Thyroid gland (tissue), 4 donors: ENCODE data around the gene DLGAP4.

Experiments
- POLR2A ChIP-seq, 2 donors: fragments of 450-650 bp; IDR thresholded peaks; one replicate each; pipeline ENCODE4 v1.6.1; 2017; ENCODE audit warnings: antibody characterized with exemption in 2 of 2, mild to moderate bottlenecking in 2 of 2, moderate library complexity in 1 of 2
- TF ChIP-seq, protein P1 (sequence below), 6 experiments: fragments of 200-600 bp in 3 of 6; fragments of 450-650 bp in 3 of 6; sonication (generic) in 3 of 6; IDR thresholded peaks; one replicate each; pipeline ENCODE4 v1.5.1; 2016 to 2019; ENCODE audit warnings: antibody characterized with exemption in 6 of 6, mild to moderate bottlenecking in 2 of 6, inconsistent platforms in 1 of 6, moderate library complexity in 1 of 6

DNA sequence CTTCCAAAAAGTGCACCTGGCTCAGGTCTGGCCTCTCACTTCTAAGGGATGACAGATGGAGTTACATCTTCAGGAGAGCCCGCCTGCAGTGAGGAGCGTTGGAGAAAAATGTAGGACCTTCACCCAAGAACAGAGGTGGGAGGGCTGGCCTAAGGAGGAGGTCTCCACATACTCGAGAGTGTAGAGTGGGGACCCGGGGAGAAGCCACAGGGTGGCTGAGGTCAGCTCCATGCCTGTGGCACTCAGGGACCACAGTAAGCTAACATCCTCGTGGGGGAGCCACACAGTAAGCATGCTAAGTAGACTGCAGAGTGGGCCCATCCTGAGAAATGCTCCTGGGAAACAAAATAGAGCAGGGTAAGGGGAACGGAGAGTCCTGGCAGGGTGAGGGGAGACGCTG is 45.8 kb upstream of the DLGAP4 start:
- no peak for TF ChIP-seq POLR2A (IDR thresholded peaks at IDR 0.05)
- TF ChIP-seq, protein P1, sequence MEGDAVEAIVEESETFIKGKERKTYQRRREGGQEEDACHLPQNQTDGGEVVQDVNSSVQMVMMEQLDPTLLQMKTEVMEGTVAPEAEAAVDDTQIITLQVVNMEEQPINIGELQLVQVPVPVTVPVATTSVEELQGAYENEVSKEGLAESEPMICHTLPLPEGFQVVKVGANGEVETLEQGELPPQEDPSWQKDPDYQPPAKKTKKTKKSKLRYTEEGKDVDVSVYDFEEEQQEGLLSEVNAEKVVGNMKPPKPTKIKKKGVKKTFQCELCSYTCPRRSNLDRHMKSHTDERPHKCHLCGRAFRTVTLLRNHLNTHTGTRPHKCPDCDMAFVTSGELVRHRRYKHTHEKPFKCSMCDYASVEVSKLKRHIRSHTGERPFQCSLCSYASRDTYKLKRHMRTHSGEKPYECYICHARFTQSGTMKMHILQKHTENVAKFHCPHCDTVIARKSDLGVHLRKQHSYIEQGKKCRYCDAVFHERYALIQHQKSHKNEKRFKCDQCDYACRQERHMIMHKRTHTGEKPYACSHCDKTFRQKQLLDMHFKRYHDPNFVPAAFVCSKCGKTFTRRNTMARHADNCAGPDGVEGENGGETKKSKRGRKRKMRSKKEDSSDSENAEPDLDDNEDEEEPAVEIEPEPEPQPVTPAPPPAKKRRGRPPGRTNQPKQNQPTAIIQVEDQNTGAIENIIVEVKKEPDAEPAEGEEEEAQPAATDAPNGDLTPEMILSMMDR (IDR thresholded peaks at IDR 0.05): no peak
